Adrenal gland (tissue), 12 donors: ENCODE results near the gene BMP6. TPM values are rescaled to one million over a fixed set of nuclear protein-coding genes. Genes with fewer than 3 reads are reported as not detected.

Experiments used
- DNase-seq, 7 donors: peaks; one replicate each; pipeline ENCODE4 v3.0.0-alpha.2; 2019 to 2020
- H3K27ac ChIP-seq, 5 donors: fragments of 200-600 bp; sonication (generic) in 4 of 5; 1 replicate in 3 of 5; 2 replicates in 2 of 5; pipeline versions ENCODE4 v1.5.1 to v1.8.0; 2016 to 2020; ENCODE audit warnings: mild to moderate bottlenecking in 1 of 5
- H3K27me3 ChIP-seq: fragments of 200-600 bp; 2 replicates; pipeline ENCODE4 v1.8.0; 2021
- H3K36me3 ChIP-seq, 2 donors: fragments of 200-600 bp; replicated peaks in 1 of 2; 1 replicate in 1 of 2; 2 replicates in 1 of 2; pipeline versions ENCODE4 v1.5.1 to v1.8.0; 2018 to 2022
- H3K4me1 ChIP-seq, 2 donors: fragments of 200-600 bp; replicated peaks in 1 of 2; 1 replicate in 1 of 2; 2 replicates in 1 of 2; pipeline versions ENCODE4 v1.5.1 to v1.8.0; 2018 to 2021
- H3K4me3 ChIP-seq, 4 donors: fragments of 200-600 bp; sonication (generic) in 3 of 4; one replicate each; pipeline ENCODE4 v1.5.1; 2016 to 2018
- H3K9me3 ChIP-seq, 3 donors: fragments of 200-600 bp; sonication (generic) in 1 of 3; replicated peaks in 1 of 3; 1 replicate in 2 of 3; 2 replicates in 1 of 3; pipeline versions ENCODE4 v1.5.1 to v1.8.0; 2016 to 2021
- CTCF ChIP-seq, 6 experiments: fragments of 450-650 bp in 4 of 6; fragments of 200-600 bp in 2 of 6; sonication (generic) in 1 of 6; IDR thresholded peaks; 1 replicate in 5 of 6; 2 replicates in 1 of 6; pipeline versions ENCODE4 v1.5.1 to v1.8.0; 2016 to 2021; ENCODE audit warnings: antibody characterized with exemption in 6 of 6, mild to moderate bottlenecking in 2 of 6, moderate library complexity in 1 of 6
- POLR2A ChIP-seq, 2 donors: fragments of 450-650 bp; IDR thresholded peaks; one replicate each; pipeline ENCODE4 v1.6.1; 2017; ENCODE audit warnings: antibody characterized with exemption in 2 of 2, mild to moderate bottlenecking in 2 of 2, moderate library complexity in 1 of 2
- WGBS, 4 donors: extraction: QIAGEN DNeasy Blood & Tissue Kit in 2 of 4; methylation state at CpG; one replicate each; pipeline versions ENCODE4 v1.1.5 to v1.1.7; 2013 to 2017; 5-methylcytosine and 5-hydroxymethylcytosine counted together
- intact Hi-C, 2 donors: fragments of 100-400 bp; cut with DNase I; formaldehyde crosslinking; loops; one replicate each; pipeline versions ENCODE4 v1.14.1 to v1.15.0; 2022 to 2023
- polyA plus RNA-seq, 3 donors: library from polyadenylated mRNA; stranded (reverse); fragments of 200-250 nt in 2 of 3; fragments of 350-450 nt in 1 of 3; fragmentation: Illumina TruSeq in 1 of 3; extraction: RNeasy Lipid Tissue Mini Kit (QIAGEN cat#74804) in 1 of 3; gene quantifications; one replicate each; pipeline ENCODE4 v1.2.3, GENCODE V29; 2013 to 2014
- total RNA-seq, 9 donors: library from RNA; depleted of rRNA in 4 of 9; stranded (reverse); fragments of >200 nt in 4 of 9; fragments of 120-200 nt in 1 of 9; fragmentation: NEBNext Ultra II Directional in 1 of 9; extraction: Animal tissue kit (Norgen Biotek cat#: 25700) in 1 of 9; gene quantifications; one replicate each; pipeline versions ENCODE4 v1.1.0 to v1.2.4, GENCODE V29; 2013 to 2023
- donor health status: healthy with polysubstance abuse.
- donor health status: Bipolar disorder and iron deficiency.
- donor health status: DM: yes; HTN: yes; CAD: no.
- donor health status: DM: no; HTN: no; CAD: no.
- donor health status: DM: no; HTN: no; CAD: no.
- donor health status: DM: yes; HTN: yes; CAD: no.

The BMP6 gene
- total and polyA plus RNA-seq, 12 donors, result 1.4 to 17.0 (median 4.2) TPM

GRCh38 chr6:7803214-7803613 is 77.3 kb downstream of the BMP6 start:
- Histone ChIP-seq H3K36me3 (no peaks in the 10 kb centered on the region), H3K27ac (no peak overlapping the region)
- DNase-seq, result no peak

GRCh38 chr6:7805078-7805849 is 79.4 kb downstream of the BMP6 start:
- Histone ChIP-seq H3K27ac (no peak overlapping the region), H3K4me3 (no peak overlapping the region), H3K9me3 (no peaks in the 10 kb centered on the region), H3K27me3 (no peaks in the 10 kb centered on the region), H3K4me1 (no peaks in the 10 kb centered on the region), H3K36me3 (no peaks in the 10 kb centered on the region)
- WGBS, 4 donors, result 70 to 77% (median 75%) methylated on average over 11 of the region's 11 CpGs
- intact Hi-C loops, result no loop called here
- DNase-seq, result no peak
- TF ChIP-seq CTCF (IDR thresholded peaks at IDR 0.05) (no peak), POLR2A (IDR thresholded peaks at IDR 0.05) (no peak)

More at GRCh38 chr6:7803214-7803613, 77.3 kb downstream of the BMP6 start:
- intact Hi-C loops, result no loop called here
- H3K27me3 ChIP-seq, result no peaks in the 10 kb centered on the region
- no peak overlapping the region for H3K4me3 ChIP-seq
- TF ChIP-seq CTCF (IDR thresholded peaks at IDR 0.05) (no peak), POLR2A (IDR thresholded peaks at IDR 0.05) (no peak)
- no peaks in the 10 kb centered on the region for H3K9me3 ChIP-seq
- no peaks in the 10 kb centered on the region for H3K4me1 ChIP-seq
- 89 to 94% (median 92%) methylated on average over 3 of the region's 3 CpGs for WGBS, 4 donors

GRCh38 chr6:7805850-7806214 is 79.9 kb downstream of the BMP6 start:
- TF ChIP-seq CTCF (IDR thresholded peaks at IDR 0.05) (no peak), POLR2A (IDR thresholded peaks at IDR 0.05) (no peak)
- Histone ChIP-seq H3K4me1 (no peaks in the 10 kb centered on the region), H3K27me3 (no peaks in the 10 kb centered on the region), H3K9me3 (no peaks in the 10 kb centered on the region), H3K27ac (no peak overlapping the region), H3K36me3 (no peaks in the 10 kb centered on the region), H3K4me3 (no peak overlapping the region)
- intact Hi-C loops, result no loop called here
- 39 to 49% (median 45%) methylated on average over 6 of the region's 6 CpGs for WGBS, 4 donors
- no peak for DNase-seq

- Histone ChIP-seq H3K27me3 (no peaks in the 10 kb centered on the region), H3K4me3 (no peak overlapping the region), H3K9me3 (no peaks in the 10 kb centered on the region), H3K27ac (no peak overlapping the region), H3K4me1 (no peaks in the 10 kb centered on the region), H3K36me3 (no peaks in the 10 kb centered on the region)
- DNase-seq, result no peak
- TF ChIP-seq CTCF (IDR thresholded peaks at IDR 0.05) (no peak), POLR2A (IDR thresholded peaks at IDR 0.05) (no peak)
- intact Hi-C loops, result no loop called here
- WGBS, 4 donors, result 73 to 91% (median 84%) methylated on average over 1 of the region's 1 CpG
Observed at GRCh38 chr6:7806711-7807110, 80.8 kb downstream of the BMP6 start.
